Hepatocyte (in vitro differentiated cells): Measurements from ENCODE around the gene ITGB3. TPM values are rescaled to one million over a fixed set of nuclear protein-coding genes. Genes with fewer than 3 reads are reported as not detected.
A peak's percentile ranks its signal among the peaks of the same experiment; 100 is the strongest.

Experiments used
- DNase-seq: peaks from one replicate; pipeline ENCODE4 v3.0.0-alpha.2; 2016; ENCODE audit warnings: low spot score
- H2AFZ ChIP-seq: fragments of 200-600 bp; sonication (generic); 2 replicates; pipeline ENCODE4 v1.6.0; 2016; ENCODE audit warnings: antibody characterized with exemption, mild to moderate bottlenecking
- H3K27ac ChIP-seq: fragments of 200-600 bp; sonication (generic); 2 replicates; pipeline ENCODE4 v1.5.1; 2016; ENCODE audit warnings: mild to moderate bottlenecking
- H3K27me3 ChIP-seq: fragments of 200-600 bp; sonication (generic); 2 replicates; pipeline ENCODE4 v1.6.1; 2016
- H3K36me3 ChIP-seq: fragments of 200-600 bp; sonication (generic); replicated peaks from 2 replicates; pipeline ENCODE4 v1.5.1; 2016; ENCODE audit warnings: low read depth; ENCODE audit not compliant: insufficient read depth
- H3K4me1 ChIP-seq: fragments of 200-600 bp; sonication (generic); 2 replicates; pipeline ENCODE4 v1.5.1; 2016; ENCODE audit warnings: mild to moderate bottlenecking, moderate library complexity; ENCODE audit not compliant: insufficient read depth
- H3K4me2 ChIP-seq: fragments of 200-600 bp; sonication (generic); 2 replicates; pipeline ENCODE4 v1.6.0; 2016
- H3K4me3 ChIP-seq: fragments of 200-600 bp; sonication (generic); 2 replicates; pipeline ENCODE4 v1.5.1; 2016; ENCODE audit warnings: mild to moderate bottlenecking
- H3K79me2 ChIP-seq: fragments of 200-600 bp; sonication (generic); 2 replicates; pipeline ENCODE4 v1.6.0; 2017; ENCODE audit warnings: mild to moderate bottlenecking
- H3K9me2 ChIP-seq: fragments of 200-600 bp; sonication (generic); replicated peaks from 2 replicates; pipeline ENCODE4 v1.6.0; 2017; ENCODE audit warnings: mild to moderate bottlenecking; ENCODE audit not compliant: insufficient read depth
- H3K9me3 ChIP-seq: fragments of 200-600 bp; sonication (generic); 2 replicates; pipeline ENCODE4 v1.5.1; 2016; ENCODE audit warnings: low read depth, mild to moderate bottlenecking
- H4K20me1 ChIP-seq: fragments of 200-600 bp; sonication (generic); 2 replicates; pipeline ENCODE4 v1.6.0; 2016; ENCODE audit warnings: mild to moderate bottlenecking; ENCODE audit not compliant: insufficient read depth, poor library complexity, severe bottlenecking
- CTCF ChIP-seq: fragments of 200-600 bp; sonication (generic); IDR thresholded peaks from 2 replicates; pipeline ENCODE4 v1.5.1; 2016; ENCODE audit warnings: antibody characterized with exemption, mild to moderate bottlenecking; ENCODE audit not compliant: poor library complexity
- EZH2 ChIP-seq: fragments of 200-600 bp; sonication (generic); IDR thresholded peaks from 2 replicates; pipeline ENCODE4 v1.6.1; 2016; ENCODE audit warnings: antibody characterized with exemption, mild to moderate bottlenecking, borderline replicate concordance
- EZH2phosphoT487 ChIP-seq: fragments of 200-600 bp; sonication (generic); IDR thresholded peaks from one replicate; pipeline ENCODE4 v1.6.1; 2018; ENCODE audit warnings: antibody characterized with exemption, mild to moderate bottlenecking, low read depth, moderate library complexity; ENCODE audit not compliant: unreplicated experiment, severe bottlenecking
- WGBS: methylation state at CpG from one replicate; pipeline ENCODE4 v1.1.6; 2016; ENCODE audit warnings: low lambda C conversion rate; ENCODE audit errors: missing lambda C conversion rate; 5-methylcytosine and 5-hydroxymethylcytosine counted together
- polyA plus RNA-seq: library from polyadenylated mRNA; unstranded; fragments of >200 nt; fragmentation: Nextera tagmentation; extraction: Ambion mirVana; gene quantifications from 2 replicates; pipeline ENCODE4 v1.2.1, GENCODE V29; 2016
- total RNA-seq: library from RNA; depleted of rRNA; stranded (reverse); fragments of >200 nt; gene quantifications from 2 replicates; pipeline ENCODE4 v1.2.3, GENCODE V29; 2014

ITGB3 gene
- total and polyA plus RNA-seq, 2 experiments from 2014 or later: 0.66 to 1.4 TPM

GRCh38 chr17:47218896-47219430, 34.7 kb upstream of the ITGB3 start:
- Histone ChIP-seq H2AFZ (peak overlapping the region; percentile 12), H3K4me3 (no peak overlapping the region), H3K36me3 (no peaks in the 10 kb centered on the region), H3K9me3 (no peaks in the 10 kb centered on the region), H3K4me1 (peaks cover 15% of the 10 kb centered on the region), H3K4me2 (peak overlapping the region; percentile 57), H3K27ac (peak overlapping the region; percentile 47), H4K20me1 (no peaks in the 10 kb centered on the region), H3K27me3 (no peaks in the 10 kb centered on the region), H3K79me2 (no peaks in the 10 kb centered on the region), H3K9me2 (no peaks in the 10 kb centered on the region)
- 35% methylated on average over 6 of the region's 6 CpGs for WGBS
- TF ChIP-seq EZH2: no peak
- no peak for TF ChIP-seq CTCF
- TF ChIP-seq EZH2phosphoT487: no peak
- DNase-seq: no peak

DNA sequence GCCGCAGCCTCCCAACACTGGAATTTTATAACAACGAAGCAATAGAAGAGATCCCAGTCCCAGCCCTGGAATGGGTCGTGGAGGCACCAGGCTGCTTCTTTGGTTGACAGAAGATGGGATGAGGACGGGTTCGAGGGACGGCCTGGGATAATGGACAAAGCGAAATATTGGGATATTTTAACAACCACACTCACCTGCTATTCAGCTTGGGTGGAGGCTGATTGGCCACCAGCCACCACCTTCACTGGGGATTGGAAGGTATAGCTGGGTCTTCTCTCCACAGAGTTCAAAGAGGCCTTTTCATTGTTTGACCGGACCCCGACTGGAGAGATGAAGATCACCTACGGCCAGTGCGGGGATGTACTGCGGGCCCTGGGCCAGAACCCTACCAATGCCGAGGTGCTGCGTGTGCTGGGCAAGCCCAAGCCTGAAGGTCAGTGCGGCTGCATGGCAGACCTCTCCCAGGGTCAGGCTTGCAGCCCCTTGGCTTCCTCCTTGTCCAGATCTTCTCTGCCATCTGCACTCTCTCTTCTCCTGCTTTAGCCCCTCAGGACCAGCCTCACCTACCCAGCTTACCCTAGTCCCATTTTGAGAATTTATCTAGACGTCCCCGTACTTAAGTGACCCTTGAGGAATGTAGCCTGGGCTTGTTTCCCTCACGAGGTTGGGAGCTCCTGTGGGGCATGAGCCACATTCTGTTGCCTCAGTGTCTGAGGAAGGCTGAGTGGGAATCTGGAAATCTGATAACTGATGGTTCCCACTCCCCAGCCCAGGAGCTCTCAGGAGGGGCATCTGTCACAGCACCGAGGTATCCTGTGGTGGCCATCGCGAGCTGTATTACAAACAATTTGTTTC, 33.8 kb upstream of the ITGB3 start:
- Histone ChIP-seq H3K4me3 (no peak overlapping the region), H3K4me1 (peaks cover 15% of the 10 kb centered on the region), H3K9me3 (peaks cover 6% of the 10 kb centered on the region), H3K27ac (peak overlapping the region; percentile 47), H3K4me2 (peak overlapping the region; percentile 57), H3K27me3 (no peaks in the 10 kb centered on the region), H3K79me2 (no peaks in the 10 kb centered on the region), H2AFZ (no peak overlapping the region), H3K9me2 (no peaks in the 10 kb centered on the region), H4K20me1 (no peaks in the 10 kb centered on the region), H3K36me3 (no peaks in the 10 kb centered on the region)
- no peak for DNase-seq
- WGBS: 80% methylated on average over 21 of the region's 21 CpGs
- TF ChIP-seq EZH2 (no peak), EZH2phosphoT487 (no peak), CTCF (no peak)

DNA sequence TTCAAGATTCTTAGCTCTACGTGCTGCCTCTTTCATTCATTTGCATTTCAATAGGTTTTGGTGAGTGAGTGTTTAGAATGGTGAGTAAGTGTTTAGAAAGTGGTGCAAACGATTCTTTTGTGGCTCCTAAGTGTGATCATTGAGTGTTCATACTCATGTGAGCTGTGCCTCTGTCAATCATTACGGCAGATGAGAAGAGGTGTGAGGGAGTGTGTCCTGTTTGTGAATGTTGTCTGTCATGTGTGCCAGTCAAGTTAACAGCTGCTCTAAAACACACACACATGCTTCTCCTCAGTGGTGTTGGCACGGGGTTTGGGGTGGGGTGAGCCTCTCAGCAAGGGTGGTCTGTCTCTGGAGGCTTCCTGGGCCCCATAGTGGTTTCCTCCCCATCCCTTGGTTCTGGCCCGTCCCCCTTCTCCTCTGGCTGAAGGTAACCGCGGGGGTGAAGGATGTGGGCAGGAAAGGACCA, 33.1 kb upstream of the ITGB3 start:
- H3K27ac ChIP-seq: no peak overlapping the region
- H3K4me3 ChIP-seq: no peak overlapping the region
- WGBS: 64% methylated on average over 7 of the region's 7 CpGs
- H3K4me2 ChIP-seq: peak overlapping the region; percentile 26
- peaks cover 15% of the 10 kb centered on the region for H3K4me1 ChIP-seq
- no peaks in the 10 kb centered on the region for H3K9me2 ChIP-seq
- H3K27me3 ChIP-seq: no peaks in the 10 kb centered on the region
- peaks cover 6% of the 10 kb centered on the region for H3K9me3 ChIP-seq
- H3K36me3 ChIP-seq: no peaks in the 10 kb centered on the region
- DNase-seq: no peak
- no peak for TF ChIP-seq EZH2
- no peak for TF ChIP-seq CTCF
- no peak for TF ChIP-seq EZH2phosphoT487
- H4K20me1 ChIP-seq: no peaks in the 10 kb centered on the region
- no peak overlapping the region for H2AFZ ChIP-seq
- no peaks in the 10 kb centered on the region for H3K79me2 ChIP-seq
